Suprapubic skin (tissue), 4 donors: ENCODE measurements around the gene IMPG2. TPM values are rescaled to one million over a fixed set of nuclear protein-coding genes. Genes with fewer than 3 reads are reported as not detected.

Experiments used
- DNase-seq, 2 donors: peaks; one replicate each; pipeline ENCODE4 v3.0.0-alpha.2; 2019; ENCODE audit warnings: low spot score in 2 of 2
- H3K27ac ChIP-seq: fragments of 200-600 bp; sonication (generic); one replicate; pipeline ENCODE4 v1.5.1; 2019
- H3K27me3 ChIP-seq: fragments of 200-600 bp; sonication (generic); one replicate; pipeline ENCODE4 v1.5.1; 2019
- H3K36me3 ChIP-seq: fragments of 200-600 bp; sonication (generic); one replicate; pipeline ENCODE4 v1.5.1; 2019
- H3K4me1 ChIP-seq: fragments of 200-600 bp; sonication (generic); one replicate; pipeline ENCODE4 v1.5.1; 2019
- H3K4me3 ChIP-seq: fragments of 200-600 bp; sonication (generic); one replicate; pipeline ENCODE4 v1.5.1; 2019; ENCODE audit warnings: mild to moderate bottlenecking
- H3K9me3 ChIP-seq: fragments of 200-600 bp; sonication (generic); one replicate; pipeline ENCODE4 v1.5.1; 2019
- EP300 ChIP-seq: sonication (generic); formaldehyde crosslinking; IDR thresholded peaks from one replicate; pipeline ENCODE4 v1.6.1; 2017; ENCODE audit warnings: antibody characterized with exemption
- POLR2A ChIP-seq, 2 donors: fragments of 450-650 bp; IDR thresholded peaks; one replicate each; pipeline ENCODE4 v1.6.1; 2017; ENCODE audit warnings: antibody characterized with exemption in 2 of 2, mild to moderate bottlenecking in 2 of 2, moderate library complexity in 2 of 2
- POLR2AphosphoS5 ChIP-seq, 3 donors: sonication (generic); formaldehyde crosslinking; IDR thresholded peaks; one replicate each; pipeline ENCODE4 v1.6.1; 2017; ENCODE audit warnings: antibody characterized with exemption in 3 of 3
- WGBS: methylation state at CpG from one replicate; pipeline ENCODE4 v1.1.5; 2018; 5-methylcytosine and 5-hydroxymethylcytosine counted together
- total RNA-seq, 4 donors: library from RNA; depleted of rRNA; stranded (reverse); fragments of >200 nt; gene quantifications; one replicate each; pipeline ENCODE4 v1.1.0, GENCODE V29; 2016
- TF ChIP-seq, protein P1 (sequence below), 2 donors: fragments of 200-600 bp in 1 of 2; fragments of 450-650 bp in 1 of 2; sonication (generic) in 1 of 2; IDR thresholded peaks; one replicate each; pipeline ENCODE4 v1.5.1; 2016 to 2019; ENCODE audit warnings: antibody characterized with exemption in 2 of 2, mild to moderate bottlenecking in 1 of 2, moderate library complexity in 1 of 2

IMPG2 gene
- total RNA-seq, 4 donors from 2014 or later, result 0.04 to 0.24 (median 0.12) TPM

- DNase-seq, result no peak
- WGBS, result 59% methylated on average over 1 of the region's 1 CpG
- Histone ChIP-seq H3K36me3 (no peaks in the 10 kb centered on the region), H3K27me3 (no peaks in the 10 kb centered on the region), H3K4me3 (no peak overlapping the region), H3K9me3 (no peaks in the 10 kb centered on the region), H3K27ac (no peak overlapping the region), H3K4me1 (peaks cover 7% of the 10 kb centered on the region)
- TF ChIP-seq POLR2A (IDR thresholded peaks at IDR 0.05) (no peak), EP300 (no peak), POLR2AphosphoS5 (IDR thresholded peaks at IDR 0.05) (no peak)
Measured at GRCh38 chr3:101202640-101203039, 117.7 kb downstream of the IMPG2 start.

DNA sequence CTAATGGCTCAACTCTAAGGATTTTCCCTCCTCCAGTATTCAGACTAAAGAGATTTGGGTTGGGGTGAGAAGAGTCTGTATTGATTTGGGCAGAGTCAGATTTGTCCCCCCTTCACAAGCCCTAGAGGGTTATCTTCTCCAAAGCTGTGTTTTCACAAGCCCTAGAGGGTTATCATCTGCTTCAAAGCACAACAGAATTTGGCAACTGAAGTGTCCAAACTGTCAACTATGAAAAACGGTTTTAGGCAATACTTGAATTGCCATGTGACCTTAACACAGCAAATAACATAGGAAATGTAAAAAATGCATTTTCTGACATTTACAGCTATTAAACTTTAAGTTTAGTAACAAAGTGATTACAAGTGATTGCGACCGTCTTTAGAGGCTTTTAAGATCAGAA is 119.9 kb downstream of the IMPG2 start:
- no peaks in the 10 kb centered on the region for H3K9me3 ChIP-seq

DNA sequence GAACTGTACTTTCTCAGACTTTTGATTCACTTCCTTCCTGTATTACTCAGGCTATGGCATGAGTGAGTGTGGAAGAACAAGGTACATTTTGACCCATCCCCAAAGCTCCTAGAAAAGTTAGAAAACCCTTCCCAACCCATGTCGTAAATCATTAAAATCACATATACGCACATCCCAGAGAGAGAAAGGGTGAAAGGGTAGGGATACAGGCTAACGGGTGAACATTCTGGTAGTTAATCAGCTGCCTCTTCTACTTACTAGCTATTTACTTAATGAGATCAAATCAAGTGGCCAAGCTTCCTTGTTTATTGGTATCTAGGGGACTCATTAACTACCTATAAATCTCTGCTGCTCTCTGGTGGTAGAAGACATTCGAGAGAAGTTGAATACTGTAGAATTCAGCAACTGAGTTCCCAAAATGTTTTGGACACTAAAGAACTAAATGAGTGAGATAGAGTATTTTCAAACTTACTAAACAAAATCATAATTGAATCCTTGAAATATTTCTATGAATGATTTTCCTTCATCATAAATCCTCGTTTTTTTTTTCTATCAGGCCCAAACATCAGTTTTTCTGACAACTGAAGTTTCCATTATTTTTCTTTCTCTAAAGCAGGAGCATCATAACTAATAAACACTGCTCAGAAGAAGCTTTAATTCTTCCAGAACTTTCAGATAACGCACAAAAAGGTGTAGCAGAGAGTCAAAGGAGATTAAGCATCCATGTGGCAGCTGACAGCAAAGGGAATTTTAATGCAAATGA is 124.2 kb downstream of the IMPG2 start:
- H3K9me3 ChIP-seq, result no peaks in the 10 kb centered on the region
- H3K36me3 ChIP-seq, result no peaks in the 10 kb centered on the region
- WGBS, result 41% methylated on average over 6 of the region's 6 CpGs
- H3K27me3 ChIP-seq, result no peaks in the 10 kb centered on the region
- H3K27ac ChIP-seq, result no peak overlapping the region
- no peak for DNase-seq
- H3K4me1 ChIP-seq, result peaks cover 7% of the 10 kb centered on the region
- TF ChIP-seq, protein P1, sequence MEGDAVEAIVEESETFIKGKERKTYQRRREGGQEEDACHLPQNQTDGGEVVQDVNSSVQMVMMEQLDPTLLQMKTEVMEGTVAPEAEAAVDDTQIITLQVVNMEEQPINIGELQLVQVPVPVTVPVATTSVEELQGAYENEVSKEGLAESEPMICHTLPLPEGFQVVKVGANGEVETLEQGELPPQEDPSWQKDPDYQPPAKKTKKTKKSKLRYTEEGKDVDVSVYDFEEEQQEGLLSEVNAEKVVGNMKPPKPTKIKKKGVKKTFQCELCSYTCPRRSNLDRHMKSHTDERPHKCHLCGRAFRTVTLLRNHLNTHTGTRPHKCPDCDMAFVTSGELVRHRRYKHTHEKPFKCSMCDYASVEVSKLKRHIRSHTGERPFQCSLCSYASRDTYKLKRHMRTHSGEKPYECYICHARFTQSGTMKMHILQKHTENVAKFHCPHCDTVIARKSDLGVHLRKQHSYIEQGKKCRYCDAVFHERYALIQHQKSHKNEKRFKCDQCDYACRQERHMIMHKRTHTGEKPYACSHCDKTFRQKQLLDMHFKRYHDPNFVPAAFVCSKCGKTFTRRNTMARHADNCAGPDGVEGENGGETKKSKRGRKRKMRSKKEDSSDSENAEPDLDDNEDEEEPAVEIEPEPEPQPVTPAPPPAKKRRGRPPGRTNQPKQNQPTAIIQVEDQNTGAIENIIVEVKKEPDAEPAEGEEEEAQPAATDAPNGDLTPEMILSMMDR (IDR thresholded peaks at IDR 0.05), result peak; percentile 48 to 55
- no peak for TF ChIP-seq EP300
- H3K4me3 ChIP-seq, result no peak overlapping the region

More for the DNA sequence above, 119.9 kb downstream of the IMPG2 start:
- H3K27me3 ChIP-seq, result no peaks in the 10 kb centered on the region
- no peaks in the 10 kb centered on the region for H3K36me3 ChIP-seq
- 30% methylated on average over 3 of the region's 3 CpGs for WGBS
- no peak overlapping the region for H3K27ac ChIP-seq
- no peak for DNase-seq
- H3K4me1 ChIP-seq, result peaks cover 7% of the 10 kb centered on the region
- TF ChIP-seq POLR2AphosphoS5 (IDR thresholded peaks at IDR 0.05) (no peak), POLR2A (IDR thresholded peaks at IDR 0.05) (no peak), EP300 (no peak)
- TF ChIP-seq, protein P1 (IDR thresholded peaks at IDR 0.05), result no peak
- no peak overlapping the region for H3K4me3 ChIP-seq

DNA sequence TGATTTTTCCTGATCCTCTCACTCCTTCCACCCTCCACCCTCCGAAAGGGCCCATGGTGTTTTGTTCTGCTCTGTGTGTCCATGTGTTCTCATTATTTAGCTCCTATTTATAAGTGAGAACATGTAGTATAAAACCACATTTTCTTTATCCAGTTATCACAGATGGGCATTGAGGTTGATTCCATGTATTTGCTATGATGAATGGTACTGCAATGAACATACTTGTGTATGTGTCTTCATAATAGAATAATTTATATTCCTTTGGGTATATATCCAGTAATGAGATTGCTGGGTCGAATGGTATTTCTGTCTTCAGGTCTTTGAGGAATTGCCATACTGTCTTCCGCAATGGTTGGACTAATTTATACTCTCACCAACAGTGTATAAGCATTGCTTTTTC is 126.0 kb downstream of the IMPG2 start:
- no peak overlapping the region for H3K4me3 ChIP-seq
- H3K36me3 ChIP-seq, result no peaks in the 10 kb centered on the region
- H3K4me1 ChIP-seq, result no peaks in the 10 kb centered on the region
- no peak for DNase-seq
- H3K27me3 ChIP-seq, result no peaks in the 10 kb centered on the region
- 59% methylated on average over 3 of the region's 3 CpGs for WGBS
- H3K27ac ChIP-seq, result no peak overlapping the region
- TF ChIP-seq, protein P1 (IDR thresholded peaks at IDR 0.05), result no peak
- TF ChIP-seq POLR2AphosphoS5 (IDR thresholded peaks at IDR 0.05), result no peak
- no peak for TF ChIP-seq POLR2A (IDR thresholded peaks at IDR 0.05)
- no peaks in the 10 kb centered on the region for H3K9me3 ChIP-seq

GRCh38 chr3:101193957-101194356 is 126.4 kb downstream of the IMPG2 start:
- Histone ChIP-seq H3K4me3 (no peak overlapping the region), H3K9me3 (no peaks in the 10 kb centered on the region), H3K27ac (no peak overlapping the region), H3K36me3 (no peaks in the 10 kb centered on the region), H3K27me3 (no peaks in the 10 kb centered on the region), H3K4me1 (no peaks in the 10 kb centered on the region)
- 86% methylated on average over 3 of the region's 3 CpGs for WGBS
- TF ChIP-seq EP300 (no peak), POLR2AphosphoS5 (IDR thresholded peaks at IDR 0.05) (no peak), POLR2A (IDR thresholded peaks at IDR 0.05) (no peak)
- TF ChIP-seq, protein P1 (IDR thresholded peaks at IDR 0.05), result no peak
- DNase-seq, result no peak

DNA sequence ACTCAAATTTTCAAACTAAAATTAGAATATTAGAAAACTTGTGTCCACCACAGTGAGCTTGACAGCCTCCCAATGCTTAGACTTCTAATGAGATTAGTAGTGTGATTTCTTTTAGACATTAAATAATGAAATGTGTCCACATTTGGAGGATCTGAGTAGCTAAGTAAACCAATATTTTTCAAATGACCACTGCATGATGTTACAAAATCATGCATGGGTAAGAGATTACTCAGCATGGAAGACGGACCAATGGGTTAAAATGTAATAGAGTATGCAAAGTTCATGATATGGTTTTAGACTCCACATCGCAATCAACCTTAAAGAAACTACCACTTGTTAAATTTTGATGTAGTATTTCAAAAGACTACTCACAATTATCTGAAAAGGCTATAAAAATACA is 130.6 kb downstream of the IMPG2 start:
- Histone ChIP-seq H3K4me1 (no peaks in the 10 kb centered on the region), H3K4me3 (no peak overlapping the region), H3K36me3 (no peaks in the 10 kb centered on the region), H3K27me3 (no peaks in the 10 kb centered on the region), H3K27ac (no peak overlapping the region), H3K9me3 (no peaks in the 10 kb centered on the region)
- no peak for DNase-seq
- TF ChIP-seq POLR2A (IDR thresholded peaks at IDR 0.05), result no peak
- WGBS, result 95% methylated on average over 2 of the region's 2 CpGs
